Endometrium (tissue), 2 donors: Measurements from ENCODE around the gene RNLS.
"Not testable (repeated sequence)": the region's sequence is repeated elsewhere in the genome, so short reads cannot be mapped to it uniquely, and the experiment has no call there.

ENCODE experiments used
- FAIRE-seq: peaks from 2 replicates; lab custom pipeline; 2012; peaks lifted over from hg19 to GRCh38; lab: Jason Lieb, UNC
- donor health status: control.
- donor health status: control.

RNLS gene

DNA sequence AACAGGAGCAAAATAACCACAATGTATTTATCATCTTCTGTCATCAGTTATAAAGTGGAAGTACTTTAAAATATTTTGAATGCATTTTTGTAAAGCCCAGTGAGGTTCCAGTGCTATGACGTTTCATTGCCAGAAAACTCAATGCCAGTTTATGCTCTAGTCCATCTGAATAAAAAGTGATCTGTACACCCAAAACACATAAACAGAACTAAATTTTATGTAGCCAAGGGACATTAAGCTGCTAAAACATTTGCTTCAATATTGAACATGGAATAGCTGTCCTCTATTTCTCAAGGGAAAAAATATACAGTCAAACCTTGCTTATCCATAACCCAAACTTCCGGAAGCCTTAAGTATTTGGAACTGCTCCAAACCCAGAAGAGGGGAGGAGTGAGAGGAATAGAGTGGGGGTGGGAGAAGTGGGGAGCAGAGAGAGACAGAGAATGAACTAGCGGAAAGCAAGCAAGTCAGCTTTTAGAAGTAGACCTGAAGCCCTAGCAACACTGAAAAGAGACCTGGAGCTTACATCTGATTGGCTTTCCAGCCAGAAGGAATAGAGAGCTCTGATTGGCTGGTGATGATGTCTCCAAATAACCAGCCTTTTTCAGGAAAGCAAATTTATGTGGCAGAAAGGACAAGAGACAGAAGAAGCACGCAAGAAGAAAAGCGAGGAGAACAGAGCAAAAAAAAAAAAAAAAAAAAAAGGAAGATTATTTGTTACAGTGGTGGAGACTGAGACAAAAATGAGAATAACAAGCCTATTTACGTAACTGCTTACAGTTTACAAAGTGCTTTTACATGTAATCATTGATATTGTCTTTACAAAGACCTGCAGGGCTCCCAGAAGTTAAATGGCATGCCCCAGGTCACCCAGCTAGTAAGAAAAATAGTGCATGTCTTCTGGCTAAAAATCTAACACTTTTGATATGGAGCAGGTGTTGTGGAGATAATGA is 196.0 kb downstream of the RNLS start:
- FAIRE-seq: peak; percentile 95

DNA sequence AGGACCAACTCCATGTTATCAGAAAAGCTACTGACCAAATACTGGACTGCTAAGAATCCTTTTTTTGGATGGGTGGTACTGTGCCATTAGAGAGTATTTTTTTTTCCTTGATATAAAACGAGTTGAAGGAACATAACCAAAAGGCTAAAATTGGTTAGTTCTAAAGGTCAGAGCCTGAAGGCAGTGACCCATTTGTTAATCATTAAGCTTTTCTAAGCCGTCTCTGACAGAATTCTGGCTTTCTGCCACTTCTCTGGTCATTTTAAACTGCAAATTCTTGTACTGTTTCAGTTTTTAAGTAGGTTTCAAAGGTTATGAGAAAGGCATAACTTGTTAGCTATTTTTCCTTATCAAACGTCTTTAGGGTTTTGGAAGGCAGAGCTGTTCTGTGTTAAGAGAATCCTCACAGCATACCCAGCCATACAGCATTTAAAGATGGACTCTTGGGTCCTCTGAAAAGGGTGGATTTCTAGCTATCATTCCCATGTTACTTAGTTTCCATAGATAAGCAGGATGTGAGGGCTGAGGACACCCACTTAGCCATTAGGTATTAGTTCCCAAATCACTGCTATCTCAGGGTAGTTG is 196.8 kb downstream of the RNLS start:
- FAIRE-seq: peak; percentile 29

DNA sequence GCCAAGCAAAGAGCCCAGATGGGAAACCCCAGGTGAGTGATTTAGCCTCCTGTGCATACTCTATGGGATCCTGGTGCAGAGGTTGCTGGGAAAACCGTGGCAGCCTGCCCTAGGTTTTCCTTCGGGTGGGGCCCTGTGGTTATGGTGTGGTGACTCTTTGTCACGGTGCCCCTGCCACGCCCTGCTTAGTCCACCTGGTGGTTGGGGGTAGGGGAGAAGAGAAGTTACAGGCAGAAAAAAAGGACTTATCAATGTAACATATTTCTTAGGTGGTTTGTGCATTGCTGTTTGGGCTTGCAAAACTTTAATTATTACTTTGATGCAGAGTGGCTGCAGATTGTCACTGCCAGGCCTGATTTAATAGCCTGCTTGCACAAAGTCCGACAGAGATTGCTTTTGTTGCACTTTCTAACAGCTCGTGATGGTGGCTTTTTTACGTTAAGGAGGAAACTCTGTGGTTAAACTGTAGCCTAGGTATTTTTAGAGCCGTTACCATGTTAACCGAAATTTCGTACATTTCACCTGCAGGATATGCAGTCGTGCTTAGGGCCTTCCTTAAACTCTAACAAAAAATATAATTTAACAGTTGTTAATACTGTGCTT is 197.4 kb downstream of the RNLS start:
- FAIRE-seq: no peak

DNA sequence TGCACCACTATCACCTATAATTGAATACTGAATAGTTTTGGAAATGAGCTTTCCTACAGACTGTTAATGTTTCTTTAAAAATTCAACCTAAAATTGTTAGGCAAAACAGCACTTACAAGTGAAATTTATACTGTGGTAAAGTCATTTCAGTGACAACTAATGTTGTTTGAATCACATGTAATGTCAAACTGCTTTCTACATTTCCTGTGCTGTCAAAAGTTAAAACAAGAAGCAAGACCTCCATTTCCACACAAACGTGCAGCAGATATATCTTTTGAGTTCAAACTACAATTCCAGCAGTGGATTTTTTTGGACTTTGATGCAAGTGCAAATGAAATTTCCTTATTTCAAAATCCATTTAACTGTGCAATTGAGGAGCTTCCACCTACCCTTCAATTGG is 199.8 kb downstream of the RNLS start:
- FAIRE-seq: no peak

DNA sequence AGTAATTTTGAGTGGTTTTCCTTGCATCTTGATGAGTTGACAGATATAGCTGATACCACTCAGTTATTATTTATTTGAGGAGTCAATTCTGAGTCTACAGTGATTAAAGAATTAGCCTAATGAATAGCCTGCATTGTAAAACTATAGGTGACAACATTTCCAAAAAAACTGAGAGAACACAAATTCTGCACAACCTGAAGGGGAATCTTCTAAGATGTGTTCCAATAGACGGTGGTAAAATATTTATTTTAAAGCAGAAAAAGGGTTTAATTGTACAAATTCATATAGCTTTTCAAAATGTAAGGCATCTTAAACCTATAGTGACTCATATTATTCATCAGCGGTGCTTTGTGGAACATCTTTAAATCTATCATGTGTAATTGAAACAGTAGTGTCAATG is 200.4 kb downstream of the RNLS start:
- no peak for FAIRE-seq

DNA sequence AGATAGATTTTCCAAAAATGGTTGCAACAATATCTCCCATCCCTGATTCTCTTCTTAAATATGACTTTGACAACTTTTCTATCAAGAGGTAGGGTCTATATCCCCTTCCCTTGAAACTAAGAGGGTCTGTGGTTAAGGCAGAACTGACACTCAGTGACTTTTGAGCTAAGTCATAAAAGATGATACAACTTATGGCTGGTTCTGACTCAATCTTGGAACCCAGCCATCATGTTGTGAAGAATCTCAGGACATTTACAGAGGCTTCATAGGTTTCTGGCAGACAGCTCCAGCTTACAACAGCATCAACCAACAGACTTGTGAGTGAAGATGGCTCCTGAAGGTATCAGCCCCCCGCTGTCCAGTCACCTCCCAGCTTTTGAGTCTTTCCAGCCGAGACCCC is 203.5 kb downstream of the RNLS start:
- FAIRE-seq: no peak

DNA sequence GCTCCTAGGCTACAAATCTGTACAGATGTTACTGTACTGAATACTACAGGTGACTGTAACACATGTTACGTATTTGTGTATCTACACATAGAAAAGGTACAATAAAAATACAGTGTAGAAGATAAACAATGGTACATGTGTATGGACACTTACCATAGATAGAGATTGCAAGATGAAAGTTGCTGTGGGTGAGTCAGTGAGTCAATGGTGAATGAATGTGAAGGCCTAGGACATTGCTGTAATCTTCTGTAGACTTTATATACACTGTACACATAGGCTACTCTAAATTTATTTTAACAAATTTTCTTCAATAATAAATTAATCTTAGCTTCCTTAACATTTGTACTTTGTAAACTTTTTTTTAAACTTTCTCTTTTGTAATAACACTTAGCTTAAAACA is 205.6 kb downstream of the RNLS start:
- FAIRE-seq: no peak

DNA sequence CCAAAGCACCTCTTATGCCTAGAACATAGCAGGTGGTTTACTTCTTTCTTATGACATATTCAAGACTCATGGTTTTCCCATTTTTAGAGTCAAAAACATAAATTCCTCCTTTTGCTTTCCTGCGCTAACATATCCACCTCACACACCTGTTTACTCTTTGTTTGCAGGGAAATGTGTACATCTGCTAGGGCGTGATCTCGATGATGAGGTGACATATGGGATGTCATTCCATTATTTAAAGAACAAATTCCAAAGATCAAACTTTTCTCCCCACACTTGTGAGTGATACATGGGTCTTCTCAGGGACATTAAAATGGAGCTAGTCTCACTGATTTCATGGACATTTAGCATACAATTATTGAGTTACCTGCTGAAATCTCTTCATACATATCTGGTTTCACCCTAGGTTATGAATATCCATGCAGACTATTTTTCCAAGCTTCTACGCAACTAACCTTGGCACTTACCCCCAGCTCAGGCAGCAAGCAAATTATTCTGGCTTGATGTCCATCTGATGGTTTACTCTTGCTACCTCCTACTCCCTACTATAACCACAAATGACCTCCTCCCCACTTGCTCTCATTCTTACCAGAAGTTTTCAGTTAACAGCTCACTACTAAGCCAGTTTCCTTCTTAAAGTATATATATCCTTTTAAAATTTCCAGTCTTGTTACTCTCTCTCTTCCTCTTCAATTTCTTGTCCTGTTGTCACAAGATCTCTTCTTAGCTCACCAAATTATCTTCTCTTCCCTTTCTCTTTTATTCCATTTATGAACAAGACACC is 208.5 kb downstream of the RNLS start:
- FAIRE-seq: no peak

DNA sequence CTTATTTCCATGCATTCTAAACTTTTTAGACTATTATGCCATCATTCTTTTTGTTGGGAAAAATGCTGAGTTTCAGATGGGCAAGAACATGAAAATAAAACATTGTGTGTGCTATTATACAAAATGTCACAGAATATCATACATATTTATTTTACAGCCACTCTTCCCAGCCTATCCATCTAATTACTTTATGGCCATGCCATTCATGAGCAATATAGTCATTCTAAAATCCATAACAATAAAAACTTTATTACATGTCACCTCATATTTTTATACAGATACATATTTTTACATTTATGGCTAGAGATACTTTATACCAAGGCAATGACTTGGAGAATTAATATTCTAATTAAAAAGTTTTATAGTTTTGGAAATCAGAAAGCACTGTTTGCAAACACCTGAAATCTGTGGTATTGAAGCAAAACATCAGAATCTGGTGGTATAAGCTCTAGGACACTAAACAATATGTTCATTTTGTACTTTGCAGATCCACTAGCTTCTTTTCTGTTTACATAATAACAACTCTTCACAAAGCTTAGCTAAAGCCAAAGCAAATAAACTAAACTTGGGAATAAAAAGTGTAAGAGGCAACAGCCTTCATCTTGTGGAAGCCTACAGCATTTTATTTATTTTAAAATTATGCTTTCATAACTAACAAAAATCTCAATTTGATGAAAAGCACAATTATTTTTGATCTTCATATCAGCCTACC is 210.1 kb downstream of the RNLS start:
- FAIRE-seq: no peak

DNA sequence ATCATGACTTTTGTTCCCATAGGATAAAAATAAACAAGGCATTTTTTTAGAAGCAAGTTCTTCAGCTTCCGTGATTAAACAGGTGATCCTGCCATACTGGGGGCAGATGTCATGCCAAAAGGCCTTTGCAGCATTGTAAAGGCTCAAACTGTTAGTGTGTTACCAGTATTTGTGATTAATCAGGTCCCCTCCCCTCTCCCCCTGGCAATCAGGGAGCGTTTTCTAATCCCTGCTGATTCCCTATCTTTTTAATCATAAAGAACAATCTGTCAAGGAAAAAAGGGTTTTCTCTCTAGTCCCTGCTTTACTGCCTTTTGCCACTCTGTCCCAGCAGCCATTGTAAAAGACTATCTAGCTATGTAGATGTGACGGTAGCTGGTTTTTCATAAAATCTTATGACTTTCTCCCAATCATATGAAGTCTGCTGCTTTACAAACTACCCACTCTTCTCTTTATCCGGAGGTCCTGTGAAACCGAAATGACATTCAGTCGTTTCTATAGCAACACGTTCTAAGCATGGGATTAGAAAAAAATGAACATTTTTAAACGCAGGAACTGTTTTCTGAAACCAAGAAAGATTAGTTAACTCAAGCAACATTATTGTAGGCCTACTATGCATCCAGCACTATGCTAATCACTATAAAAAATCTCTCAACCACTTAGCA is 210.9 kb downstream of the RNLS start:
- no peak for FAIRE-seq

DNA sequence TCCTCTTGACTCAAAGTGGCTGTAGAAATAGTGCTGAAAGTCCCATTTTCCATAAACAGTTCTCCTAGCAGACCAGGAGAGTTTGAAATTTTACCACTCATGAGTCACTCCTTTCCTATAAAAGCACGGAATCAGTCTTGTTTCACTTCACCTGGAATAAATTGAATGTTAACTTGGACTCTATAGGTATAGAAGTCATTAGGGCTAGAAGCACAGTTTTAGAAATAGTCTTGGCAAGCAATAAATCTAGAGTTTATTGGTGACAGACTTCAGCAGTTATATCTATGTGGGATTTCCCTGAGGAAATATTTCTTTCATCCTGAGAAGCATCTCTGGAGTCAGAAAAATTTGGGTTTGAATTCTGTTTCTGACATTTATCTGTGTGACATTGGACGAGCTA is 212.4 kb downstream of the RNLS start:
- FAIRE-seq: no peak

DNA sequence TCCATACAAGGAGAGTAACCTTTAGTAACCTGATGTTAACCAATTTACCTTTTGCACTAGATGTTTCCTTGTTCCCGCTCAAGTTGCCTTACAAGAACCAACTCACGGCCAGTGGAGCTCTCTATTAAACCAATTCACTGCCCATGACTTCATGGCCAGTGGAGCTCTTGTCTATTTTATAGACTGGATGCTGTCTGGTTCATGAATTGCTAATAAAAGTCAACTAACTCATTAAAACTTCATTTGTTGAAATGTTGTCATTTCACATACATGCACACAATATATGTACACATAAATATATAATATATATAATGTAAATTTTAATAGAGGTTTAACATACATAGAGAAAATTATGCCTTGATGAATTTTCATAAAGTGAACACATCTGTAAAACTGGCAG is 216.3 kb downstream of the RNLS start:
- no peak for FAIRE-seq

DNA sequence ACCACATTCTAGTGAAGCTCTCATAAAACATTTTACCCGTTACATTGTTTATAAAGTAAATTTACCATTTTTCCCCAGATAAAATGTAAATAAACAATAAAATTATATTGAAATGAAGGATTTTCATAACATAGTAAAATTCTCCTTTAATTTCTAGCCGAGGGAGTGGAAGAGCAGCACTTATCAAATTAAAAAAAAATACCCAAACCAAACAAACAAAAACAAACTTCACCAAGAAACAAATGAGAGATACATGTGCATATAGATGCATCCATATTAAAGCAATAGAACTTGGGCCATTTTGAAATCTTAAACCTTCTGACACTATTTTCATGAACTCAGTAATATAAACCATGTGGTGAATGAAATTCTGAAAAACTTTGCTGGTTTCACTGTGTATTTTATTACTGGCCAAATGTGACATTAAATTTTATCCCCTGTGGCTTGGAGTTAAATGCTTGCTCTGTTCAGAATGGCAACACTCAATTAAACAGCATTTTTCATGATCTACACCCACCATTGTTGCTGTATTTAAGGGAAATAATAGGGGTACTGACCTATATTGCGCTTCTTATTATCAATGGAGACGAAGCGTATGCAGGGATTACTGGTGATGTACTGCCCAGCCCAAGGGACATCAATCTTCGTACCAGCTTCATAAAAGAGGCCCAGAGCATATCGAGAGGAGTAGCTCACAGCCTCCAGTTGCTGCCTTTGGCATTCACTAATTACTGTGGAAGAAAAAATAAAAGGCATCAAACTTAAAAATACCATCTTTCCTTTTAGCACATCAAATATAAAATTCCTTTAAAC is 220.9 kb downstream of the RNLS start:
- FAIRE-seq: peak; percentile 99

DNA sequence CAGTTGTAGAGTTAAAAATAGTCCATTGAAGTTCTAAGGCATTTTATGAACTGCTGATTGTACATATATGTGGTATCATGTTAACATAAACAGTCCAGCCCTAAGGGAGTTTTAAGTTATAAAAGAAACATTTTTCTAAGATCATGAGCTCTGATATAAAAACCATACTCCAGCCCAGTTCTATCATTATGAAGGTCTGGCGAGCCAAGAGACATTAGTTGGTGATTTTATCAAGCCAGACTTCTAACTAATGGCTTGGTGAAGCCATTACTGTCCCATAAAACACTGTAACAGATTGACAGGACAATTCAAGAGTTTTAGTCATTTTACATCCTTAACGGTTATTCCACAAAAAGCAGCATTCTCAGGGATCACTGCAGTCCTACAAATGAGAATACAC is 221.6 kb downstream of the RNLS start:
- FAIRE-seq: no peak

DNA sequence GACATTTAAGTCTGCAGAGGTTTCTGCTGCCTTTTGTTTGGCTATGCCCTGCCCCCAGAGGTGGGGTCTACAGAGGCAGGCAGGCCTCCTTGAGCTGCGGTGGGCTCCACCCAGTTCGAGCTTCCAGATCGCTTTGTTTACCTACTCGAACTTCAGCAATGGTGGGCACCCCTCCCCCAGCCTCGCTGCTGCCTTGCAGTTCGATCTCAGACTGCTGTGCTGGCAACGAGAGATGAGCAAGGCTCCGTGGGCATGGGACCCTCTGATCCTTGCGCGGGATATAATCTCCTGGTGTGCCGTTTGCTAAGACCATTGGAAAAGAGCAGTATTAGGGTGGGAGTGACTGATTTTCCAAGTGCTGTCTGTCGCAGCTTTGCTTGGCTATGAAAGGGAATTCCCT is 227.4 kb downstream of the RNLS start:
- not testable (repeated sequence) for FAIRE-seq

DNA sequence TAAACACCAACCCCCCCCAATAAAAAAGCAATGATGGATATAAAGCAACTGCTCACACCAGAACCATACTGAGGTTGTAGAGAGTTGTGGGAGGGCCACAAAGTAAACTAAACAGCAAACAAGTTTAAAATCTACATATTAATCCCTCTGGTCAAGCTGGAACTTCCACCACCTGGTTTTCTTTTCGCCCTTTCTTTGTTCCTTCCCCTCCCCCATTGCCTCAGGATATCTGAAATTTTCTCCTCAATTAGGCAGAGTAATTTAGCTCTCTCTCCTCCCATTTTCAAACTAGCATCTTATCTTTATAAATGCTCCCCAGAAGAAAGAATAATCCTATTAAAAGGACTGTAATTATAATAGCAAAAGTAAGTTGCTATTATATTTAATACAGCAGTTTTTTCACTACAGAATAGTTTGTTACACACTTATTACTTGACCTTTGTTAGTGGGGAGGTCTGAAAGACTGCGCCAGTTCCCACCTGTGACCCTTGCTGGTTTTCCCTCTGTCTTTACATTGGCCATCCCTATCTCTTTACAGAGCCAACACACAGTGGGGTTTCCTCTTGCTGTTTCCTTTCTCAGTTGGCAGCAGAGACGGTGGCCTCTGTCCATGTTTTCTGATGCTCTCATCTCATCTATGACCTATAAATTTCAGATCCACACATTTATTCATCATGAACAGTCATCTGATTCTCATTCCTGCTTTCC is 235.4 kb downstream of the RNLS start:
- FAIRE-seq: no peak

DNA sequence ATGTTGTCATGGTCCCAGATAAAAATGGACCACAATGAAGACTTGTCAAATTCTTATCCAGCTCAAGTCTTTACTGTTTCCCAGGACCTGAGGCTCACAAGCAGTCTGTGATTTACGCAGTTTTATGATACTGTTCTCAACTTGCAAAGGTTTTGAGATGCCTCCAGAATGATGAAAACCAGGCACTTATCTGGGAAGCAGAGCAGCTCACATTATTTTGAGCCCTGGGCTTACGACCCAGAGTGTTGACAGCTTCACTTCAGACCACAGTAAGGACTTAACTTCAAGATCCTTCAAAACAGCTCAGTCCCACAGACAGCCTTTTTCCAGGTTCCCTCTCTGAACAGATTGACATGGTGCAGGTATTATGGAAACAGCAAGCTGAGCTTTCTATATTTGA is 236.1 kb downstream of the RNLS start:
- FAIRE-seq: no peak

DNA sequence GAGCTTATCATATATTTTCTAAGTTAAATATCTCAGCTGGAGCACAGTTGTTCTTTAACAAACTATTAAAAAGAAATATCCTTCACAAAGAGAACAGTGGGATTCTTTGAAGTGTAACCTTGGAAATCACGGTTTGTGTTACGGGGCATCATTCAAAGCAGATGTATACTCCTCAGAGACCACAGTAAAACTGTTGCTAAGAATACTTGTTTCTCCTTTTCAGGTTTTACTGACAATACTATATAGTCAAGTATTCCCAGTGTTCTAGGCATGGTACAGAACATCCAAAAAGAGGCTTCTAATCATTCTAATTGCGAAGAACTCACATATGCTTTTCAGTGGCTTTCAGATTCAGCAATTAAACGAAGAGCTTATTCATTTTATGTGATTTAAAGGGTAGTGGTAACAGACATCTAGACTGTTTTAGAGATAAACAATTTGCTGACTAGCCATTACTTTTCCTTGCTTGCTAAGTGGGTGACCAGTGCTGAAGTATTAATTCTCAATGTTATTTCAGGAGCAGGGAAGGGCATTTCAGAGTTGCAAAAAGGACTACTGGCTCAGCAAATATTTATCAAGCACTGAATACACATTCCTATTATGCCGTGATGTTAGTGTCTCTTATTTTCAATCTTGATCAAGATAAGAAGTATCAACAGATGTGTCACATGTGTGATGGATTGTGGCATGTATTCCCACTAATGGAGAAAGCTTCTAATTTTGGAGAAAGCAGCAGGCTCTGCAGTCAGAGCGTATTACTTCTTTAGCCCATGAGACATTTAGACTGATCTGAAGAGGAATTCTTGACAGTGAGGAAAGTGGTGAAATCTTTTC is 236.8 kb downstream of the RNLS start:
- no peak for FAIRE-seq
